Raji (cell line): ENCODE results near the gene ACTA2.

Experiments
- POLR2A ChIP-seq: IDR thresholded peaks from 2 replicates; pipeline ENCODE4 v1.6.1; 2011; ENCODE audit warnings: low read depth, low read length, control low read depth; ENCODE audit not compliant: insufficient read depth

The ACTA2 gene

GRCh38 chr10:88952647-88953111 is at the start of gene ACTA2:
Gene ACTA2 (minus strand): TSS chr10:88952773. CDS start chr10:88948930, 3,843 bp downstream.
- no peak for TF ChIP-seq POLR2A

DNA sequence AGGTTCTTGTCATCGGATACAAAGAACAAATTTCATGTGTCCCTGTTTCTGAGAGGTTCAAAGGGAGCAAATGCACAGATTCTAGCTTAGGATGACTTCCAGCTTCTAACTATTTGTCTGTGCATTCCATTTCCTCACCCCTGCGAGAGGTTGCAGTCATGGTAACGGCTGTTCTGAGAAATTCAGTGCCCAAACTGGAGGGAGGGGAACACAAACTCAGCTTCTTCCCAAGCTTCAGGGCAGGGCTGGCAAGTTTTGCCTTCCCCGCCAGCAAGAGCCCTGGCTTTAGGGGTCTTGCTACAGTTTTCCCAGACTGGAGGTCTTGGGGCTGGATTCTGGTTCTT is 49.1 kb upstream of the ACTA2 start:
- TF ChIP-seq POLR2A: no peak

DNA sequence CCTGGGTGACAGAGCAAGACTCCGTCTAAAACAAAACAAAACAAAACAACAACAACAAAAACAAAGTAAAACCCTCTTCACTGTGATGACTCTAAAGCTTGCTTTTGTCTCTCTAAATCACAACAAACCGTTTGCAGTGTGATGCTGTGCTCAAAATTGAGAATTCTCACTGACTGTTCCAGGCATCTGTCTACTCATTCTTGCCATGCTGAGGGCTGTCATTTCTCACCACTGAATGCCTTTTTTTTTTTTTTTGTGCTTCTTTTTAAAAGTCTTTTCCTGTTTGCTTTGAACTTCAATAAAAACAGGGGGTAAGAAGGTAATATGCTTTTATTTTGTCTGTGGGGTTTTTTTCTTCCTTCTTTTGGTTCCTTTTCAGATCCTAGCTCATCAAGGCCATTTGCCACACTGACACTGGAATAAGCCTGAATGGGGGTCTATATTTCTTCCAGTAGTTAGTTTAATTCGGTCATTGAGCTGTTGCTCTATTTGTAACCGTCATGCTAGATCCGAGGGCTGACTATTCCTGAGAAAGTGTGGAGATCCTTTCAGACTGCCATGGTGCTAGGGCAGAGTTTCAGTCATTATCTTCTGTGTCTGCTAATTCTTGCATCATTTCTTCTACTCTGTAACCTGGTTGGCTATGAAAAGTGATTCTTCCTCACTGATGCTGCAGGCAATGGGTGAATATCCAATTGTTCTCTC is 48.6 kb upstream of the ACTA2 start:
- TF ChIP-seq POLR2A: no peak

DNA sequence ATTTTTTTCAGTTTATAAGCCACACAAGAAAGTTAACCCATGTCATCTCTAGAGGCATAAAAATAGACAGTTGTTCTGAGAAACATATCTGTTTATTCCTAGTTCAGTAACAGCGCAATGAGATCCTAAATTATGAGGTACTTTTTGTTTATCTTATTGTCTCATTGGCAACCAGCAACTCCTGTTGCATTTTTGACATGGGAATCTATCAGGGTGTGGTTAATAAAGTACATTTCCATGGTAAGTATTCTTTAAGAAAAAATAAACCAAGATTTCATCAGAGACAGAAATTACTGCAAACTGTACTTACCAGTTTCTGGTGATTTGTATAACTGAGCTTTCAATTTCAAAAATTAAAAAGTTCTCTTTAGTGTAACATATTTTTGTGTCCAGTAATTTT is 47.1 kb upstream of the ACTA2 start:
- no peak for TF ChIP-seq POLR2A

DNA sequence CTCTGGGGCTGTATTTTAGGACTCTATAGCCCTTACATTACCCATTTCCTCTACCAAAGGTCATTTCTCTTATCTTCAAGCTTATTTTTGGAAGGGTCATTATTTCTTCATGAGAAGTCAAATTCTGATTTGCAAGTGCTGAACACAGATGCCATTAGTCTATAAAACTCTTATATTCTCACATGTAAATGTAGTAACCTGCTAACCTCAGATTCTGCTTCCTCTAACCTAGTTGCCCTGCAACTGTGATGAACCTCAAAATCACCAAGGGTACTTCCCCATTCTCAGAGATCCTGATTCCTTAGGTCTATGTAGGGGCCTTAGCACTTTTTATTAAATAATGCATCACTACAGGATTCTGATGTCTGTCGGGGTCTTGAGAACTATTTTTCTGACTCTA is 44.4 kb upstream of the ACTA2 start:
- TF ChIP-seq POLR2A: 0 out of 2 replicates have a peak, but pooled peaks have one; percentile 28

DNA sequence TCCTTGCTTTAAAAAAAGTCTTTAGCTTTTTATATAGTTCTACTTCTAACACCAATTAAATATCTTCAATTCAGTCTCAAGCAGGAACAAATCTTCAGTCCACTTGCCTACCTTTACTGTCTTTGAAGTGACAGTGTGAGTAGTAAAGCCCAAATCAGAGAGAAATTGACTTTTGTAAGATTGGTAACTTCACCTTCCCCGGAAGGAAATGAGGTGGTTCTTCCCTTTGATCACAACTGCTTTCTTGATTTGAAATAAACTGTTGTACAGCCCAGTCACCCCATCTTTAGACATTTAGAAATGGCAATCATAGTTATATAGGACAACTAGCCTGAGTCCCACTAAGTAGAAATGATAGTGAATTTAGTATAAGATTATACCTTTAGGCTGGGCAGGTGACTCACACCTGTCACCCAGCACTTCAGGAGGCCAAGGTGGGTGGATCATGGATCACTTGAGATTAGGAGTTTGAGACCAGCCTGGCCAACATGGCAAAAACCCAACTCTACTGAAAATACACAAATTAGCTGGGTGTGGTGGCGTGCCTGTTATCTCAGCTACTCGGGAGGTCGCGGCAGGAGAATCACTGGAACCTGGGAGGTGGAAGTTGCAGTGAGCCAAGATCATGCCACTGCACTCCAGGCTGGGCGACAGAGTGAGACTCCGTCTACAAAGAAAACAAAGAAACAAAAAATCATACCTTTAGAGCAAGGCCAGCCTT is 42.7 kb upstream of the ACTA2 start:
- no peak for TF ChIP-seq POLR2A

GRCh38 chr10:88994019-88994418 is 41.4 kb upstream of the ACTA2 start:
- TF ChIP-seq POLR2A: no peak

GRCh38 chr10:88992921-88993524 is 40.5 kb upstream of the ACTA2 start:
- no peak for TF ChIP-seq POLR2A

GRCh38 chr10:88991899-88992320 is 39.3 kb upstream of the ACTA2 start:
- TF ChIP-seq POLR2A: no peak

GRCh38 chr10:88991161-88991898 is 38.8 kb upstream of the ACTA2 start:
- no peak for TF ChIP-seq POLR2A

DNA sequence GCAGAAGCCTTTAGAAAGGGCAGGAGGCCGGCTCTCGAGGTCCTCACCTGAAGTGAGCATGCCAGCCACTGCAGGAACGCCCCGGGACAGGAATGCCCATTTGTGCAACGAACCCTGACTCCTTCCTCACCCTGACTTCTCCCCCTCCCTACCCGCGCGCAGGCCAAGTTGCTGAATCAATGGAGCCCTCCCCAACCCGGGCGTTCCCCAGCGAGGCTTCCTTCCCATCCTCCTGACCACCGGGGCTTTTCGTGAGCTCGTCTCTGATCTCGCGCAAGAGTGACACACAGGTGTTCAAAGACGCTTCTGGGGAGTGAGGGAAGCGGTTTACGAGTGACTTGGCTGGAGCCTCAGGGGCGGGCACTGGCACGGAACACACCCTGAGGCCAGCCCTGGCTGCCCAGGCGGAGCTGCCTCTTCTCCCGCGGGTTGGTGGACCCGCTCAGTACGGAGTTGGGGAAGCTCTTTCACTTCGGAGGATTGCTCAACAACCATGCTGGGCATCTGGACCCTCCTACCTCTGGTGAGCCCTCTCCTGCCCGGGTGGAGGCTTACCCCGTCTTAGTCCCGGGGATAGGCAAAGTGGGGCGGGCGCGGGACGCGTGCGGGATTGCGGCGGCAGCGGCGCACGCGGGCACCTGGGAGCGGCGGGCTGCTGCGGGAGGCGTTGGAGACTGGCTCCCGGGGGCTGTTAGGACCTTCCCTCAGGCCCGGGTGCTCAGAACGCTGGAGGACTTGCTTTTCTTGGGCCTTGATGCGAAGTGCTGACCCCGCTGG is 38.0 kb upstream of the ACTA2 start, which contains the start of gene FAS:
Gene FAS, plus strand, starts transcription at position 415 of the 777 bp plus-strand sequence. Its CDS starts 79 bp downstream, at position 494.
- peak; percentile 85 for TF ChIP-seq POLR2A

GRCh38 chr10:88989824-88990383 is 37.3 kb upstream of the ACTA2 start:
- TF ChIP-seq POLR2A: no peak

- no peak for TF ChIP-seq POLR2A
Measured at GRCh38 chr10:88989423-88989822, 36.9 kb upstream of the ACTA2 start.

GRCh38 chr10:88987840-88988239 is 35.3 kb upstream of the ACTA2 start:
- TF ChIP-seq POLR2A: no peak
